Fibroblast of lung (primary cell): Measurements from ENCODE around the gene NECTIN1.

ENCODE experiments used
- EZH2 ChIP-seq: IDR thresholded peaks from 2 replicates; pipeline ENCODE4 v1.5.1; 2012; ENCODE audit warnings: low read length, control low read depth, mild to moderate bottlenecking; ENCODE audit errors: missing control alignments
- TF ChIP-seq, protein P1 (sequence below), 2 donors: IDR thresholded peaks in 1 of 2; conservative IDR thresholded peaks in 1 of 2; 1 replicate in 1 of 2; 2 replicates in 1 of 2; pipeline ENCODE4 v1.5.1; 2011 to 2012; ENCODE audit warnings: low read length in 2 of 2, control low read depth in 1 of 2, inconsistent platforms in 1 of 2, low read depth in 1 of 2, mild to moderate bottlenecking in 1 of 2

- TF ChIP-seq EZH2, result no peak
- TF ChIP-seq, protein P1, sequence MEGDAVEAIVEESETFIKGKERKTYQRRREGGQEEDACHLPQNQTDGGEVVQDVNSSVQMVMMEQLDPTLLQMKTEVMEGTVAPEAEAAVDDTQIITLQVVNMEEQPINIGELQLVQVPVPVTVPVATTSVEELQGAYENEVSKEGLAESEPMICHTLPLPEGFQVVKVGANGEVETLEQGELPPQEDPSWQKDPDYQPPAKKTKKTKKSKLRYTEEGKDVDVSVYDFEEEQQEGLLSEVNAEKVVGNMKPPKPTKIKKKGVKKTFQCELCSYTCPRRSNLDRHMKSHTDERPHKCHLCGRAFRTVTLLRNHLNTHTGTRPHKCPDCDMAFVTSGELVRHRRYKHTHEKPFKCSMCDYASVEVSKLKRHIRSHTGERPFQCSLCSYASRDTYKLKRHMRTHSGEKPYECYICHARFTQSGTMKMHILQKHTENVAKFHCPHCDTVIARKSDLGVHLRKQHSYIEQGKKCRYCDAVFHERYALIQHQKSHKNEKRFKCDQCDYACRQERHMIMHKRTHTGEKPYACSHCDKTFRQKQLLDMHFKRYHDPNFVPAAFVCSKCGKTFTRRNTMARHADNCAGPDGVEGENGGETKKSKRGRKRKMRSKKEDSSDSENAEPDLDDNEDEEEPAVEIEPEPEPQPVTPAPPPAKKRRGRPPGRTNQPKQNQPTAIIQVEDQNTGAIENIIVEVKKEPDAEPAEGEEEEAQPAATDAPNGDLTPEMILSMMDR (conservative IDR thresholded peaks at IDR 0.05 in 1 of 2, IDR thresholded peaks at IDR 0.05 in 1 of 2; ENCODE audit: low read depth in 1 of 2, low read length in 2 of 2), result no peak
These were observed 2.8 kb downstream of the NECTIN1 start for GRCh38 chr11:119726150-119726553.
